SK-N-SH (cell line): Measurements from ENCODE around the gene RBM28.

ENCODE experiments used
- POLR2AphosphoS5 ChIP-seq: IDR thresholded peaks from 2 replicates; pipeline ENCODE4 v1.6.1; 2012; ENCODE audit warnings: low read depth, low read length
- TF ChIP-seq, protein P1 (sequence below): fragments of 200-600 bp; sonication (generic); IDR thresholded peaks from 2 replicates; pipeline ENCODE4 v1.6.1; 2017; ENCODE audit warnings: antibody characterized with exemption, mild to moderate bottlenecking, moderate library complexity

GRCh38 chr7:128353189-128353588 lies 9.5 kb upstream of the RBM28 start:
- TF ChIP-seq, protein P1, sequence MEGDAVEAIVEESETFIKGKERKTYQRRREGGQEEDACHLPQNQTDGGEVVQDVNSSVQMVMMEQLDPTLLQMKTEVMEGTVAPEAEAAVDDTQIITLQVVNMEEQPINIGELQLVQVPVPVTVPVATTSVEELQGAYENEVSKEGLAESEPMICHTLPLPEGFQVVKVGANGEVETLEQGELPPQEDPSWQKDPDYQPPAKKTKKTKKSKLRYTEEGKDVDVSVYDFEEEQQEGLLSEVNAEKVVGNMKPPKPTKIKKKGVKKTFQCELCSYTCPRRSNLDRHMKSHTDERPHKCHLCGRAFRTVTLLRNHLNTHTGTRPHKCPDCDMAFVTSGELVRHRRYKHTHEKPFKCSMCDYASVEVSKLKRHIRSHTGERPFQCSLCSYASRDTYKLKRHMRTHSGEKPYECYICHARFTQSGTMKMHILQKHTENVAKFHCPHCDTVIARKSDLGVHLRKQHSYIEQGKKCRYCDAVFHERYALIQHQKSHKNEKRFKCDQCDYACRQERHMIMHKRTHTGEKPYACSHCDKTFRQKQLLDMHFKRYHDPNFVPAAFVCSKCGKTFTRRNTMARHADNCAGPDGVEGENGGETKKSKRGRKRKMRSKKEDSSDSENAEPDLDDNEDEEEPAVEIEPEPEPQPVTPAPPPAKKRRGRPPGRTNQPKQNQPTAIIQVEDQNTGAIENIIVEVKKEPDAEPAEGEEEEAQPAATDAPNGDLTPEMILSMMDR, result no peak
- no peak for TF ChIP-seq POLR2AphosphoS5
